Activated CD4-positive, alpha-beta T cell treated with anti-CD3 and anti-CD28 coated beads, Interleukin-2, amount 50 U/mL, for 4 hours (primary cell): ENCODE data around the gene CXorf49B.
"Not testable (repeated sequence)": the region's sequence is repeated elsewhere in the genome, so short reads cannot be mapped to it uniquely, and the experiment has no call there.

Experiments
- DNase-seq, 2 experiments: peaks; one replicate each; pipeline ENCODE4 v3.0.0-alpha.2; 2020

The CXorf49B gene

DNA sequence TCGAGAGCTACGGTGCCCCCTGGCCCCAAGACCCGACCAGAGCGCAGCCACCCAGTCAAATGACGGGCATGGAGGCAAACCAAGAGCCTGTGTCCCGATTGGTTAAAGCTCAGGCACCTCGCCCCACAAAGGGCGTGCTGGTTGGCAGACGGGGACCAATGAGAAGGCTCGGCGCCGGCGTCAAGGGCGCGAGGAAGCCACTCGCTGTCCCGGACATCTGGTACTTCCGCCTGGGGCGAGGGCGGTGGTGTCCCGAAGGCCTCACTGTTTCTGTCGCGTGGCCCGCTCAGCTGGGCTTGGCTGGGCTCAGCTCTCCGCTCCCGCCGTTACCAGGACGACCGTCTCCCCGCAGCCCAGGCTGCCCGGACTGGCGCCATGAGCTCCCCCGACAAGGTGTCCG lies at the start of gene CXorf49B:
Gene CXorf49B, plus strand, starts transcription at position 301 of the 400 bp plus-strand sequence. Its CDS starts 75 bp downstream, at position 376.
- not testable (repeated sequence) for DNase-seq

GRCh38 chrX:71714064-71714463 lies 49.1 kb upstream of the CXorf49B start:
- not testable (repeated sequence) for DNase-seq

- not testable (repeated sequence) for DNase-seq
These were observed 47.6 kb upstream of the CXorf49B start for GRCh38 chrX:71715551-71715950.

- not testable (repeated sequence) for DNase-seq
These were observed 46.8 kb upstream of the CXorf49B start for GRCh38 chrX:71716323-71716722.

DNA sequence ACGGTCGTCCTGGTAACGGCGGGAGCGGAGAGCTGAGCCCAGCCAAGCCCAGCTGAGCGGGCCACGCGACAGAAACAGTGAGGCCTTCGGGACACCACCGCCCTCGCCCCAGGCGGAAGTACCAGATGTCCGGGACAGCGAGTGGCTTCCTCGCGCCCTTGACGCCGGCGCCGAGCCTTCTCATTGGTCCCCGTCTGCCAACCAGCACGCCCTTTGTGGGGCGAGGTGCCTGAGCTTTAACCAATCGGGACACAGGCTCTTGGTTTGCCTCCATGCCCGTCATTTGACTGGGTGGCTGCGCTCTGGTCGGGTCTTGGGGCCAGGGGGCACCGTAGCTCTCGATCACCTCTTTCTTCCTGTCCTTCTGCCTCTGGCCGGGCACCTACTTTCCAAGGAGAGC lies 45.0 kb upstream of the CXorf49B start, which contains the start of gene CXorf49:
Gene CXorf49, minus strand, starts transcription at position 101 of the 400 bp plus-strand sequence. CDS start 134 bp downstream, outside the sequence.
- not testable (repeated sequence) for DNase-seq

DNA sequence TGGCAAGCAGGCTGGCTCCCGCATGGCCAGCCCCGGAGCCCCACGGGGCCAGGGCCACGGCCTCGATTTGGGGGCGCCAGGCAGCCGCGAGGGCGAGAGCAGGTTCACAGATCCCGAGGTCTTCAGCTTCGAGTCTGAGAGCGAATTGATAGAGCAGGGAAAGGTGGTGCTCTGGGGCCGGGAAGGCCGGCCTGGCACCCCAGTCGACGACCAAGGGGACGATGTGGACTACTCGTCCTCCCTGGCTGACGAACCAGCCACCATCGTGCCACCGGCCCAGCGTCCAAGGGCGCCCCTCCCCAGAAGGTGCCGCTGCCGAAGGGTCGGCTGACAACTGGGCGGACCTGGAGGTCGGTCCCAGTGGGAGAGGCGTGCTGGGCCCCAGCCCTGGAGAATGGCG lies 44.0 kb upstream of the CXorf49B start:
- not testable (repeated sequence) for DNase-seq

- DNase-seq: not testable (repeated sequence)
These were observed 42.8 kb upstream of the CXorf49B start for GRCh38 chrX:71720289-71720886.

- not testable (repeated sequence) for DNase-seq
These were observed 2.4 kb upstream of the CXorf49B start for GRCh38 chrX:71760688-71761281.

DNA sequence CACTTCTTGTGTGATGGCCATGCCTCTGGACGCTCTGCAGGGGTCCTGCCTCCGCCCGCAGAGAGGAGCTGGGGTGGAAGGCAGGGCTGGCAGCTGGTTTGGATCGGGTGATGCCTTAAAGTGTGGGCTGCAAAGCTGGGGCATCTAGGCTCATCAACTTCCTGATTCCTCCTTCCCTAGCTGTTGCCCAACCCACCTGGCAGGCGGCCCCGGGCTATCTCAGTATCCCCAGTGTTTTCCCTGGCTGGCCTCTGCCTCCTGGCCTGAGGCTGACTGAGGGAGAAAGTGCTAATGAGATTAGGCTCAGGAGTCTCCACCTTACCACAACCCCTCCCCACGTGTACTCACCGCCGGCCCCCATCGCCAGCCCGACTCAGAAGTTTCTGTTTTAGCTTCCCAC lies 1.7 kb downstream of the CXorf49B start:
- not testable (repeated sequence) for DNase-seq

DNA sequence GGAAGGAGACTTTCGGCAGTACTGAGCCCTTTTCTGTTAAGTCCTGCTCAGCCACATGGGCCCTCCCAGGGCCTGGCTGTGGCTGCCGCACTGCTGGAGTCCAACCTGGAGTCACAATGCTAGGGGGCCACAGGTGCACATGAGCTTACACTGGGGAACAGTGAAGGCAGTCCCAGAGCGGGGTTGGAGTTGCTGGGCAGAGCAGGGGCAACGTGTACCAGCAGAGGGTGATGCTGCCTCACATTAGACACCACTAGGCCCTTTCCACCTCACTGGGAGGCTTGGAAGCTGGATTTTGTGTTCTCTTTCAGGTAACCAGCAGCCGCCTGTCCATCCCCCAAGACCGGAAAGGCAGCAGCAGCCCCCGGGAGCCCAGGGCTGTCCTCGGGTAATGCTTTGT lies 2.5 kb downstream of the CXorf49B start:
- not testable (repeated sequence) for DNase-seq

DNA sequence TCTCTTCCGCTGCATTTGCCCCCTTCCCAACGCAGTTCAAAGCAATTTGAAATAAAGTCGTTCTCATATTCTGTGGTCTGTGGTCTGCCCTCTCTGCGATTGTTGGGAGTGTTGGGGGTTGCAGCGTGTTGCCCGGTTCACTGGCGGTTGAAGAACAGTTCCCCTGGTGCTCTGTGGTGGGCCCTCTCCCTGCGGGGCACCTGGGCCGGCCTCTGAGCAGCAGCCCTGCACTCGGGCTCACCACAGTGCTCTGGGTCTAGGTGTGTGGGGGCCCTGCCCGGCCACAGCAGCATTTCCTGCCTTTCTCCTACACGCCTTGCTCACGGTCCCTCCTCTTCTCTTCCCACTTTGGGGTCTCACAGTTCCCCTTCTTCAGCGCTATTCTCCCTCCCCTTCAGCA lies 4.0 kb downstream of the CXorf49B start:
- DNase-seq: not testable (repeated sequence)

- not testable (repeated sequence) for DNase-seq
These were observed 15.2 kb downstream of the CXorf49B start for GRCh38 chrX:71778322-71778721.

DNA sequence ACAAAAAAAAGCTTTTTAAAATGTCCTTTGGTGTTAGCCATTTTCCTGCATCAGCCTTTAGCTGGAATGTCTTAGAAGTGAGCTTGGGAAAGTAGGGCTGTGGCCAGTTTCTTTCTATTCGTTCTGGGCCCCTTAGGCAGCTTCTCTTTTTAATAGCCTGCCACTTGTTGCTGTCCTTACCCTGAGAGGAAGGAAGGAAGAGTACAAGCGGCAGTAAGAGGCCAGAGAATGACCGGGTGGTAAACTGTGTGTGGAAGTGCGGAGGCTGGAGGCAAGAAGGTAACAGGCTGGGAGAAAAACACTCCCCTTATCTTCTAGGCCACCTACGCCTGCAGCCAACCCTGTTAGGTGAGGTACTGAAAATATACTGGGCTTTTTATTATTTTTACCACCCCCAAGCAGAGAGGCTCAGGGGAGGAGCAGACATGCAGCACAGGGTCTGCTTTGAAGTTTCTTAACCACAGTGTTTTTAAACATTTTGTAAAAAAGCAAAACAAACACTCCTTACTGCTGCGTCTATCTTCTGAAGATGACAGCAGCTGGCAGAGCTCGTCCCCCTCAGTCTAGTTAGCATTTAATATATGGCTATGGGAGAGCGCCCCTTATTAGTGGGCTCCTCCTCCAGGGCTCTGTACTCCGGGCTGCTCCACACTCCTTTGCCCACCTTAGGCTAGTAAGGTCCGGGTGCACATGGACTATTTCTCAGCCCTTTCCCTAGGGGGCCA lies 19.2 kb downstream of the CXorf49B start:
- not testable (repeated sequence) for DNase-seq

DNA sequence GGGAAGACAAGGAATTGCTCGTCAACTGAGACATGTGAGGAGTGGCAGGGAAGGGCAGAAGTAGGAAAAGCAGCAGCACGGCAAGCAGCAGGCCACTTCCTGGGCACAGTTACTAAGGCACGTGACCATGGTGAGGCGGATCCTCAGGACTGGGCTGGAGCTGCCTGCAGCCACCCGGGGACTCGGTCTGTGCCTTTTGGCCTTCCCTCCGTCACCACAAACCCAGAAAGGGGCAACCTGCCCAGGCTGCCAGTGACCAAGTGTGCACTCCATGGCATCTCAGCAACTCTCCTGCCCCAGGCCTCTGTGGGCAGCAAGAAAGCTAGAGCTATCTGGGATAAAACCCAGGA lies 19.8 kb downstream of the CXorf49B start:
- not testable (repeated sequence) for DNase-seq

DNA sequence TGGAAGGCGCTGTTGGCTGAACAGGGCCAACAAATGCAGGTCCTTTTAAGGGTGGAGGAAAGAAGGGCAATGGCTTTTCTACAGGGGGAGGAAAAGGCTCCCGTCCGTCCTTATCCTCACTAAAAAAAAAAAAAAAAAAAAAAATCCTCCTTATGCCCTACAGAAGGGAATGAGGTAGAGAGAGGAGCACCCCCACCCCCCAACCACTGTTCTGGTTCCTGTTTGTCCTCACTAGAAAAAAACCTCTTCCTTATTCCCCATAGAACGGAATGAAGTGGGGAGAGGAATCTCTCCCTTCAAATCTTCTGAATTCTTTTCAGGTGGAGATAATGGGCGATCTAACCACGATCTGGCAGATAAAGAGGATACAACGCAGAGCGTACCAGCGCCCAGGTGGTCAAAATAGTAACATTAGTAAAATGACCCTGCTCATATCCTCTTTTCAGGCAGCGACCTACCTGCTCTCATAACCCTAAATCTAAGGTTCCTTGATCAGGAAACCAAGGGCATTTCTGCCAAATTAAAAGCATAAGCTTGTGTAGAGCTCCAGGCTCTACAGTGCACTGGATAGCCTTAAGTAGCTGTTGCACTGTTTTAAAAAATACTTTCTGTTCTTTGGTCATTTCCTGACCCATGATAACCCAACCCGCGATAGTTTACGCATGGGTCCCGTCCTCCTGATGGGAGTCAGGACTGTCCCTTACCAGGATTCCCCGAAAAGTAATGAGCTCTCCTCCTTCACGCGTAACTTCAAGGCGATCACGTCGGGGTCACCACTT lies 20.6 kb downstream of the CXorf49B start:
- DNase-seq: not testable (repeated sequence)

DNA sequence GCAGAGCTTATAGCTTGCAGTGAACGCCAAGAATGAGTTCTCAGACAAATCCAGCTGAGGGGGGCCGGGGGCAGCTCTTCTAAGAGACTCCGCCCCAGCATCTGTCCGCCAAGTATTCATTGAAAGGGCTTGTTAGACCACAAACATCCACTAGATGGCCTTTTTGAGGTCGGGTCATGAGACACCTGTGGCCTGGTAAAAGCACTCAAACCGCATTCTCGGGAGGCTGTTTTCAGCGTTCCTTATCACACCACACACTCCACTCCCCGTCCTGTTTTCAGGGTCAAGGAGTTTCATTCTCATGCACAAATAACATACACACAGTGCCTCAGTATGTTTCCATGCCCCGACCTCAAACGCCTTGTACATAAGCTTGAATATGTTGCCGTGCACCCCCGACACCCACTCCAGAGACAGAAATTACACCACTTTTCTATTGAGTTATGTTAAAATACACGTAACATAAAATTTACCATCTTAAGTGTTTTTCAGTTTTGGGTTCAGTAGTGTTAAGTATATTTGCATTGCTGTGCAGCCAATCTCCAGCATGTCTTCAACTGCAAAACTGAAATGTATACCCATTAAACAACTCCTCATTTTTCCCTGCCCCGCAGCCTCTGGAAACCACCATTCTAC lies 21.3 kb downstream of the CXorf49B start:
- not testable (repeated sequence) for DNase-seq

DNA sequence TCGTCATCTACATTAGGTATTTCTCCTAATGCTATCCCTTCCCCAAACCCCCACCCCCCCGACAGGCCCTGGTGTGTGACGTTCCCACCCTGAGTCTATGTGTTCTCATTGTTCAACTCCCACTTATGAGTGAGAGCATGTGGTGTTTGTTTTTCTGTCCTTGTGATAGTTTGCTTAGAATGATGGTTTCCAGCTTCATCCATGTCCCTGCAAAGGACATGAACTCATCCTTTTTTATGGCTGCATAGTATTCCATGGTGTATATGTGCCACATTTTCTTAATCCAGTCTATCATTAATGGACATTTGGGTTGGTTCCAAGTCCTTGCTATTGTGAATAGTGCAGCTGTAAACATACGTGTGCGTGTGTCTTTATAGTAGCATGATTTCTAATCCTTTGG lies 43.3 kb downstream of the CXorf49B start:
- not testable (repeated sequence) for DNase-seq

GRCh38 chrX:71809886-71810285 lies 46.7 kb downstream of the CXorf49B start:
- DNase-seq: no peak

DNA sequence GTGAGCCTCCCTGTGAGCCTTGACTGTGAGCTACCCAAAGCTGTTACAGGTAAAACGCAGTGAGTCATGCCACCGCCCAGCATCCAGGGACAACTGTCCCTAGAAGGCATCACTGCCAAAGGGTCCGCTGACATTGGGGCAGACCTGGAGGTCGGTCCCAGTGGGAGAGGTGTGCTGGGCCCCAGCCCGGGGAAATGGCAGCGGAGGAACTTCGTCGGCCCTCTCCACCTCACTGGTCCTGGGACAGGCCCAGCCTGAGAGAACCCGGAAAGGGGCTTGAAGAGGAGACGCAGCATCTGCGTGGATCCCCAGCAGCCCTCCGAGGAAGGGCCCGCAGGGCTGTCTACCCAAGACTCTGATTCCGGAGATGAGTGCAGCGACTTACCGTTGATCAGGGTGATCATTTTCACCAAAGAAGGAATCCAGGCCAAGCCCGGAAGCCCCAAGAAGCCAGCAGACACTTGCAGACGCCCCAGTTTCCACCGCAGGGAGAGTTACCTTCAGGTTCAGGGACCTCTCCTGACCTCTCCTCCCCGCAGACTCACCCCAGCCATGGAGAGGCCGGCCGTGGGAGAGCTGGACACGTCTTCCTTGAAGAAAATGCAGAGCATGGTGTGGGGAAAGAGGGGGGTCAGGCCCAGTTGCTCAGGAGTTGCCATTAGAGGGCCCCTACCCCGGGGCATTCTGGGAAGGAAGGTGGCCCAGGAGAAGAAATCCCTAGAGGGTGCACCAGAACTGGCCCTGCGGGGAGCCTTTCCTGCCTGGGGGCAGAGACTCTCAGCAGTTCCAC lies 51.2 kb downstream of the CXorf49B start:
- no peak for DNase-seq

GRCh38 chrX:71815121-71815905 lies 52.2 kb downstream of the CXorf49B start:
- DNase-seq: no peak

DNA sequence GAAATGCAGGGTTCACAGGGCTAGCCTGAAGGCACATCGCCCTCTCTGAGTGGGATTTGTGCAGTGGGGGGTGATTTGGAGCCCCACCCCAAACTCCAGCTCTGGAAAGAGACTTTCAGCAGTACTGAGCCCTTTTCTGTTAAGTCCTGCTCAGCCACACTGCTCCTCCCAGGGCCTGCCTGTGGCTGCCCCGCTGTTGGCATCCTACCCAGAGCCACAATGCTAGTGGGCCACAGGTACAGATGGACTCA lies 52.7 kb downstream of the CXorf49B start:
- no peak for DNase-seq
